Tibial nerve (tissue), 4 donors: ENCODE measurements around the gene MTHFD1. TPM values are rescaled to one million over a fixed set of nuclear protein-coding genes. Genes with fewer than 3 reads are reported as not detected.

Experiments
- DNase-seq, 2 donors: peaks; one replicate each; pipeline ENCODE4 v3.0.0-alpha.2; 2019; ENCODE audit warnings: low spot score in 2 of 2
- H3K27ac ChIP-seq, 4 donors: fragments of 200-600 bp; sonication (generic) in 3 of 4; one replicate each; pipeline ENCODE4 v1.5.1; 2017 to 2019; ENCODE audit warnings: mild to moderate bottlenecking in 1 of 4
- H3K27me3 ChIP-seq, 2 donors: fragments of 200-600 bp; sonication (generic) in 1 of 2; one replicate each; pipeline versions ENCODE4 v1.5.1 to v1.6.0; 2017 to 2019
- H3K36me3 ChIP-seq, 3 donors: fragments of 200-600 bp; sonication (generic); one replicate each; pipeline ENCODE4 v1.5.1; 2018 to 2019
- H3K4me1 ChIP-seq, 4 donors: fragments of 200-600 bp; sonication (generic) in 3 of 4; one replicate each; pipeline ENCODE4 v1.5.1; 2017 to 2019
- H3K4me3 ChIP-seq, 4 donors: fragments of 200-600 bp; sonication (generic) in 3 of 4; one replicate each; pipeline ENCODE4 v1.5.1; 2017 to 2019; ENCODE audit warnings: mild to moderate bottlenecking in 1 of 4, moderate library complexity in 1 of 4
- H3K9me3 ChIP-seq, 4 donors: fragments of 200-600 bp; sonication (generic) in 3 of 4; one replicate each; pipeline ENCODE4 v1.5.1; 2017 to 2019
- CTCF ChIP-seq, 5 experiments: fragments of 200-600 bp in 3 of 5; fragments of 450-650 bp in 2 of 5; sonication (generic) in 3 of 5; IDR thresholded peaks; one replicate each; pipeline ENCODE4 v1.5.1; 2016 to 2019; ENCODE audit warnings: antibody characterized with exemption in 5 of 5, mild to moderate bottlenecking in 3 of 5, moderate library complexity in 2 of 5
- EP300 ChIP-seq, 2 donors: sonication (generic); formaldehyde crosslinking; IDR thresholded peaks; one replicate each; pipeline ENCODE4 v1.6.1; 2017; ENCODE audit warnings: antibody characterized with exemption in 2 of 2, mild to moderate bottlenecking in 1 of 2
- POLR2A ChIP-seq, 2 donors: fragments of 450-650 bp; IDR thresholded peaks; one replicate each; pipeline ENCODE4 v1.6.1; 2017; ENCODE audit warnings: antibody characterized with exemption in 2 of 2, mild to moderate bottlenecking in 2 of 2, moderate library complexity in 2 of 2
- WGBS, 2 donors: methylation state at CpG; one replicate each; pipeline ENCODE4 v1.1.5; 2018; 5-methylcytosine and 5-hydroxymethylcytosine counted together
- total RNA-seq, 4 donors: library from RNA; depleted of rRNA; stranded (reverse); fragments of >200 nt; gene quantifications; one replicate each; pipeline ENCODE4 v1.1.0, GENCODE V29; 2016

Gene MTHFD1
- 10 to 100 TPM; 52.0 to 59.4 (median 56.7) TPM for total RNA-seq

- WGBS, 2 donors: 0% methylated on average over 56 to 57 of the region's 58 CpGs
- peak; percentile 97 for DNase-seq
- Histone ChIP-seq H3K27me3 (no peaks in the 10 kb centered on the region), H3K4me1 (peaks cover 0 to 36% (median 13%) of the 10 kb centered on the region in 4 donors), H3K27ac (peak within 1 kb of the TSS; percentile 70 to 93 (median 92)), H3K36me3 (peaks cover 0 to 15% (median 0%) of the 10 kb centered on the region in 3 donors), H3K9me3 (no peaks in the 10 kb centered on the region), H3K4me3 (peak within 1 kb of the TSS; percentile 52 to 84 (median 76))
- TF ChIP-seq EP300 (IDR thresholded peaks at IDR 0.05) (peak; percentile 79 to 83), CTCF (IDR thresholded peaks at IDR 0.05) (peak in 2 of 5 experiments; percentile 6 to 52), POLR2A (IDR thresholded peaks at IDR 0.05) (peak in 1 of 2 donors; percentile 60)
Measured at GRCh38 chr14:64387782-64388532, at the start of gene MTHFD1. TSS of gene MTHFD1 (plus strand) at chr14:64388353. CDS start at chr14:64388428, 75 bp downstream.

DNA sequence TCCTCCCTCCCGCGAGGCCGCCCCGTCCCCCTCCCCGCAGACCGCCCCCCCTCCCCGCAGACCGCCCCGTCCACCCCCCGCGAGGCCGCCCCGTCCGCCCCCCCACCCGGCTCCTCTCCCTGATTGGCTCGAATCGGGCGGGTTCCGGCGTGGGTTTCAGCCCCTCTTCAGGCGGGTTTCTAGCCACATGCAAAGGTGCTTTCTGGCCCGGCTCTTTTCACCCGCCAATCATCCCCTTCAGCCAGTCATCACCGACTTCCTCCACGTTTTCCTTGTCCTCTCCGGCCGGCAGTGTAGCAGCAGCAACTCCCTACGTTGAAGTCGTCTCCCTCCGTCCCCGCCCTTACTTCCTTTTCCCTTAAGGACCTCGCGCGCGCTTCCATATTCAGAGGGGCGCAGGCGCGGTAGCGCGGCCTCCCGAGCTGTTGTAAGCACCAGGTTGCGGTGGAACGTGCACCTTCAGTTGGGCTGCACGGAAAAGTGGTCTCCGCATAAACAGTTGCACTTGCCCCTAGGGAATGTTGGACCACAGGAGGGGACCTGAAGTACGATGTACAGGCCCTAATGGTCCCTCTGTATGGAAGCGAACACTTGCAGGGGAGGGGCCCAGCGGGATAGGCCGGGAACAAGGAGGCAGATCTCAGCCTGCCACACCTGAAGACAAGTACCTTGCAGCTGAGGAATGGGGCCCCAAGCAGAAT is 49.4 kb upstream of the MTHFD1 start:
- WGBS, 2 donors: 2% methylated on average over 29 to 39 of the region's 49 CpGs
- peak in 1 of 2 donors; percentile 95 for TF ChIP-seq EP300 (IDR thresholded peaks at IDR 0.05)
- peak; percentile 81 to 87 for TF ChIP-seq POLR2A (IDR thresholded peaks at IDR 0.05)
- TF ChIP-seq CTCF (IDR thresholded peaks at IDR 0.05): peak in 1 of 5 experiments; percentile 16

DNA sequence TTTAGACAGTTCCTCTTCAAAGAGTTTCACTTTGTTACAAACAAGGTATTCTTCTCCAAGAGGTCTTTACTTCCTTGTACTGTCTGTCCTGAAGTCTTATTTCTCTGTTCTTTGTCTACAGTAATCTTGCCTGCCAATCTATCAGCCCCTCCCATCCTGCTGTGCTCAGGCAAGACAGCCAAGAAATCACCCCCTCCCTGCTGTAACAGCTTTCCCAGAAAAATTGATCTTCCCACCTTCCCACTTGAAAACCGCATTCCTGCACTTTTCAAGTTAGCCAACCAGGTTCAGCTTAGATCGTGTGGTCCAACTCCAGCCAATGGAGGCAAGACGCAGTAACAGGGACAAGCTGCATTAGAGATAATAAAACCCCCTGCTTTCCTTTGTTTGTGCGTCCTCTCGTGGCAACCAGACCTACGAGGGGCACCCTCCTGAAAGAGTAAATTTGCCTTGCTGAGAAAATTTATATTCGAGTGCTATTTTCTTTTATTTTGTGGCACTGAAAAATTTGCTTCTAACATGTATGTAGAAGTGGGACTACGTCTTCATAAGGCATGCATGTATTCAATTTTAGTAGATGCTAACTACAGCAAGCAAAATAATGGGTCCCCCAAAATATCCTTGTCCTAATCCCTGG is 47.5 kb upstream of the MTHFD1 start:
- DNase-seq: no peak
- H3K27ac ChIP-seq: no peak overlapping the region
- no peak for TF ChIP-seq POLR2A (IDR thresholded peaks at IDR 0.05)
- TF ChIP-seq CTCF (IDR thresholded peaks at IDR 0.05): no peak
- TF ChIP-seq EP300 (IDR thresholded peaks at IDR 0.05): no peak
- no peaks in the 10 kb centered on the region for H3K36me3 ChIP-seq
- H3K4me1 ChIP-seq: peaks cover 0 to 8% (median 0%) of the 10 kb centered on the region in 4 donors
- H3K9me3 ChIP-seq: peaks cover 0 to 14% (median 0%) of the 10 kb centered on the region in 4 donors
- 95 to 98% methylated on average over 8 of the region's 8 CpGs for WGBS, 2 donors
- H3K27me3 ChIP-seq: no peaks in the 10 kb centered on the region
- no peak overlapping the region for H3K4me3 ChIP-seq

More for the DNA sequence above, 49.4 kb upstream of the MTHFD1 start:
- Histone ChIP-seq H3K27ac (peak overlapping the region; percentile 70 to 88 (median 79)), H3K9me3 (peaks cover 0 to 14% (median 0%) of the 10 kb centered on the region in 4 donors), H3K4me3 (peak overlapping the region; percentile 41 to 87 (median 78)), H3K36me3 (no peaks in the 10 kb centered on the region), H3K27me3 (no peaks in the 10 kb centered on the region), H3K4me1 (peaks cover 0 to 8% (median 0%) of the 10 kb centered on the region in 4 donors)
- DNase-seq: peak; percentile 81 to 89

- WGBS, 2 donors: 86 to 93% methylated on average over 3 of the region's 3 CpGs
- Histone ChIP-seq H3K9me3 (no peaks in the 10 kb centered on the region), H3K27me3 (no peaks in the 10 kb centered on the region), H3K4me3 (no peak overlapping the region), H3K27ac (no peak overlapping the region), H3K36me3 (peaks cover 0 to 12% (median 0%) of the 10 kb centered on the region in 3 donors), H3K4me1 (no peaks in the 10 kb centered on the region)
- TF ChIP-seq EP300 (IDR thresholded peaks at IDR 0.05) (no peak), CTCF (IDR thresholded peaks at IDR 0.05) (no peak), POLR2A (IDR thresholded peaks at IDR 0.05) (no peak)
- DNase-seq: no peak
Measured at GRCh38 chr14:64347748-64348147, 40.4 kb upstream of the MTHFD1 start.
